Measurements from ENCODE around the gene APBA2.

Gene APBA2

DNA sequence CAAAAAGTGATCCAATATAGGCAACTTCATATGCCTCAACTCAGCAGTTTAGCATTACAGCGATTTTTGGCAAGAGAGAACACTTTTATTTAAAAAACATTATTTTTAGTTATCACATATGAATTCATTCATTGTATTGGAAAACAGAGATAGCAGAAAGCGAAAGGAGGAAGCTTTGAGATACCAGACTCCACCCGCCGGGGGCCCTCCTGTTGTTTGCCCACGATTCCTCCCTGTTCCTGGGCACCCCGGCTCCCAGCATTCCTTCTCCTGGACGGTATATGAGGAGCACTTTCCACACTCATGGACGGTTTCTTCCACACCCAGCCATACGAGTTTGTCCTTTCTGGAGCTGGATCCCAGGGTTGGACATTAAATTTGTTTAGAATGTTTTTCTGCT is 18.2 kb downstream of the APBA2 start:
- H3F3A ChIP-seq (ENCODE audit: insufficient read depth, low read length) = no peaks in the 10 kb centered on the region

DNA sequence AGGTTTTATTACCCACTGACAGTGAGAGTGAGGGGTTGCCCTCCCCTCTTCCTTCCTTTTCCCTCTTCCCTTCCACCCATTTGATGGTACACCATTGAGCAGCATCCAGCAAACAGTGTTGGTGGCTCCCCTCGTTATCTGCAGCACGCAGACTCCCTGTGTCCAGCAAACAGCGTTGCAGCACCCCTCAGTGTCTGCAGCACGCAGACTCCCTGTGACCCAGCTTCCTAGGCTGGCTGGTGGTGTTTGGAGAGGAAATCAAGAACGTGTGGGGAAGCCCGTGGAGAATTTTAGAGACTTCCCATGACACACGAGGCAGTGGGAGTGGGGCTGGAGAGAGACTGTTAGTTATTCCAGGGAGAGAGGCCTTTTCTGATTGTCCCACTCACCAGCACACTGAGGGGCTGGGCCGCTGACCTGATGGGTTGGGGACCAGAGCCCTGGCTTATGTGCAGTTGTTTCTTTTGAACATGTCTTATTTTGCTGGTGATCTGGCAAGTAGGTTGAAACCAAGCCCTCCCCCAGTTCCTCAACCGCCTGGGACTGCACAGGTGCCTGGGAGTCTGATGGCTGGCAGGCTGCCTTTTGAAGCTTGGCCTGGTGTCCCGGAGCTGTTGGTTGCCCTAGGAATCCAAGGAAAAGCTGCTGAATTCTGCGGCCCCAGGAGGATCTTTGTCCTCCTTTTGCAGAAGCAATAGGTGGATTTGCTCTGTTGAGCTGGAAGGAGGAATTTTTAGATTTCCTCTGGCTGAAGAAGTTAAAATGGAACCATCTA is 19.0 kb downstream of the APBA2 start:
- Histone ChIP-seq H3F3A (ENCODE audit: insufficient read depth, low read length) (no peaks in the 10 kb centered on the region), H4K20me1 (ENCODE audit: insufficient read depth, low read length) (no peaks in the 10 kb centered on the region), H3K27me3 (replicated peaks; ENCODE audit: insufficient read depth, low read length) (no peaks in the 10 kb centered on the region), H3K4me1 (ENCODE audit: low read length) (no peaks in the 10 kb centered on the region), H3K36me3 (replicated peaks; ENCODE audit: insufficient read depth, low read length) (no peaks in the 10 kb centered on the region), H3K4me2 (ENCODE audit: low read depth, low read length) (no peak overlapping the region), H2AFZ (ENCODE audit: low read length) (no peak overlapping the region), H3K9me3 (replicated peaks; ENCODE audit: insufficient read depth, low read length) (no peaks in the 10 kb centered on the region), H3K27ac (ENCODE audit: low read length) (no peak overlapping the region), H3K9me2 (replicated peaks; ENCODE audit: insufficient read depth, low read length) (no peaks in the 10 kb centered on the region), H3K9ac (ENCODE audit: low read length) (no peak overlapping the region), H3K4me3 (ENCODE audit: low read length) (no peak overlapping the region), H3K79me2 (ENCODE audit: low read length) (peaks cover 34% of the 10 kb centered on the region)
- TF ChIP-seq, protein P1, sequence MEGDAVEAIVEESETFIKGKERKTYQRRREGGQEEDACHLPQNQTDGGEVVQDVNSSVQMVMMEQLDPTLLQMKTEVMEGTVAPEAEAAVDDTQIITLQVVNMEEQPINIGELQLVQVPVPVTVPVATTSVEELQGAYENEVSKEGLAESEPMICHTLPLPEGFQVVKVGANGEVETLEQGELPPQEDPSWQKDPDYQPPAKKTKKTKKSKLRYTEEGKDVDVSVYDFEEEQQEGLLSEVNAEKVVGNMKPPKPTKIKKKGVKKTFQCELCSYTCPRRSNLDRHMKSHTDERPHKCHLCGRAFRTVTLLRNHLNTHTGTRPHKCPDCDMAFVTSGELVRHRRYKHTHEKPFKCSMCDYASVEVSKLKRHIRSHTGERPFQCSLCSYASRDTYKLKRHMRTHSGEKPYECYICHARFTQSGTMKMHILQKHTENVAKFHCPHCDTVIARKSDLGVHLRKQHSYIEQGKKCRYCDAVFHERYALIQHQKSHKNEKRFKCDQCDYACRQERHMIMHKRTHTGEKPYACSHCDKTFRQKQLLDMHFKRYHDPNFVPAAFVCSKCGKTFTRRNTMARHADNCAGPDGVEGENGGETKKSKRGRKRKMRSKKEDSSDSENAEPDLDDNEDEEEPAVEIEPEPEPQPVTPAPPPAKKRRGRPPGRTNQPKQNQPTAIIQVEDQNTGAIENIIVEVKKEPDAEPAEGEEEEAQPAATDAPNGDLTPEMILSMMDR (IDR thresholded peaks at IDR 0.05; ENCODE audit: low read length) = no peak
- TF ChIP-seq EZH2phosphoT487 (IDR thresholded peaks at IDR 0.05; ENCODE audit: low read length) = no peak
- no peak for DNase-seq

More for the DNA sequence above, 18.2 kb downstream of the APBA2 start:
- no peaks in the 10 kb centered on the region for H3K36me3 ChIP-seq (replicated peaks; ENCODE audit: insufficient read depth, low read length)
- no peaks in the 10 kb centered on the region for H3K9me2 ChIP-seq (replicated peaks; ENCODE audit: insufficient read depth, low read length)
- H3K4me1 ChIP-seq (ENCODE audit: low read length) = no peaks in the 10 kb centered on the region
- no peak overlapping the region for H3K4me2 ChIP-seq (ENCODE audit: low read depth, low read length)
- H3K9ac ChIP-seq (ENCODE audit: low read length) = no peak overlapping the region
- DNase-seq = no peak
- TF ChIP-seq EZH2 (optimal IDR thresholded peaks at IDR 0.05; ENCODE audit: low read depth, low read length) (no peak), EZH2phosphoT487 (IDR thresholded peaks at IDR 0.05; ENCODE audit: low read length) (no peak)
- TF ChIP-seq, protein P1 (IDR thresholded peaks at IDR 0.05; ENCODE audit: low read length) = no peak
- peaks cover 34% of the 10 kb centered on the region for H3K79me2 ChIP-seq (ENCODE audit: low read length)
- no peak overlapping the region for H3K27ac ChIP-seq (ENCODE audit: low read length)
- H3K27me3 ChIP-seq (replicated peaks; ENCODE audit: insufficient read depth, low read length) = no peaks in the 10 kb centered on the region
- H3K4me3 ChIP-seq (ENCODE audit: low read length) = no peak overlapping the region
- no peaks in the 10 kb centered on the region for H3K9me3 ChIP-seq (replicated peaks; ENCODE audit: insufficient read depth, low read length)
- H4K20me1 ChIP-seq (ENCODE audit: insufficient read depth, low read length) = no peaks in the 10 kb centered on the region
- H2AFZ ChIP-seq (ENCODE audit: low read length) = no peak overlapping the region

DNA sequence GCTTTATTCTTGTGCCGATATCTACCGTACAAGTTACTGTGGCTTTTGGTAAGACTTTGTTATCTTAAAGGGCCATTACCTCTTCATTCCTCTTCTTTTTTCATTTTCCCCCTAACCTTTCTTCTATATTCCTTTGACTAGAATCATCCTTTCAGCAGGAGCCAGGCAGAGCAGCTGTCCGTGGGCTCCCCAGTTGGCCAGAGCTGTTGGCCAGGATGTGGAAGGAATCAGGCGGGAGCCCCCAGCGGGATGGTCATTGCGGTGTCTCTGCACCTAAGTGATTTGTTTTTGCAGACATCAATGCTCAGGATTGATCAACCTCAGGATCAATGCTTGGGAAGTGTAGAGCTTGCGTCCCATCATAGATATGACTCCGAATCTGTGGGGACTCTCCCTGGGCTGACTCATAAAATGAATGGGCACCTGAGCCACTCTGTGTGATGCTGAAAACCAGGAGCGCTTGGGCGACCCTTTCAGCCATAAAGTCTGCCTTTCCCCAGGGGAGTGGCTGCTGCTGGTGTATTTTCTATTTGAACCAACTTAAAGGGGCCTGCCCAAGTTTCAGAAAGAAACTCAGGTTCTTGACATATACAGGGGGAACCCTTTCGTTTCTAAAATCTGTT is 21.7 kb downstream of the APBA2 start:
- no peak overlapping the region for H3K4me3 ChIP-seq (ENCODE audit: low read length)
- H3K27me3 ChIP-seq (replicated peaks; ENCODE audit: insufficient read depth, low read length) = no peaks in the 10 kb centered on the region
- H4K20me1 ChIP-seq (ENCODE audit: insufficient read depth, low read length) = no peaks in the 10 kb centered on the region
- H3K36me3 ChIP-seq (replicated peaks; ENCODE audit: insufficient read depth, low read length) = no peaks in the 10 kb centered on the region
- H3K9me2 ChIP-seq (replicated peaks; ENCODE audit: insufficient read depth, low read length) = no peaks in the 10 kb centered on the region
- TF ChIP-seq, protein P1 (IDR thresholded peaks at IDR 0.05; ENCODE audit: low read length) = no peak
- TF ChIP-seq EZH2phosphoT487 (IDR thresholded peaks at IDR 0.05; ENCODE audit: low read length) (no peak), EZH2 (optimal IDR thresholded peaks at IDR 0.05; ENCODE audit: low read depth, low read length) (no peak)
- H2AFZ ChIP-seq (ENCODE audit: low read length) = no peak overlapping the region
- no peak overlapping the region for H3K9ac ChIP-seq (ENCODE audit: low read length)
- no peak overlapping the region for H3K4me2 ChIP-seq (ENCODE audit: low read depth, low read length)
- no peak for DNase-seq
- peaks cover 29% of the 10 kb centered on the region for H3K79me2 ChIP-seq (ENCODE audit: low read length)
- no peaks in the 10 kb centered on the region for H3K9me3 ChIP-seq (replicated peaks; ENCODE audit: insufficient read depth, low read length)
- H3F3A ChIP-seq (ENCODE audit: insufficient read depth, low read length) = no peaks in the 10 kb centered on the region
- H3K4me1 ChIP-seq (ENCODE audit: low read length) = no peaks in the 10 kb centered on the region
- H3K27ac ChIP-seq (ENCODE audit: low read length) = no peak overlapping the region

Measured in MM.1S (cell line).